Heart left ventricle (tissue), 13 donors: ENCODE results near the gene FAM184A.

Source experiments
- POLR2A ChIP-seq, 2 donors: fragments of 450-650 bp; IDR thresholded peaks; one replicate each; pipeline ENCODE4 v1.6.1; 2017; ENCODE audit warnings: antibody characterized with exemption in 2 of 2, mild to moderate bottlenecking in 2 of 2, moderate library complexity in 2 of 2
- TF ChIP-seq, protein P1 (sequence below), 12 donors: fragments of 200-600 bp; sonication (generic) in 4 of 12; IDR thresholded peaks; one replicate each; pipeline versions ENCODE4 v1.5.0 to v1.8.0; 2018 to 2022; ENCODE audit warnings: antibody characterized with exemption in 12 of 12, mild to moderate bottlenecking in 5 of 12
- donor health status: ischemic (EF 13 %, LVEDD 7.1; RV severe dilation, severe dysfunction).
- donor health status: DM: no; HTN: yes; CAD: no.
- donor health status: DM: no; HTN: no; CAD: no.
- donor health status: ischemic (EF 25% LVEDD 6.9; RV normal size, moderate dysfunction).
- donor health status: ischemic (EF 25% LVEDD 5.7; RV mildly dilated, moderate dysfunction).
- donor health status: ischemic (EF 35%, LVEDD 5.7; RV mildly dilated, moderate dysfunction).
- donor health status: nonischemic (EF 11% LVEDD 7.7; RV severe dilation, severe dysfunction).
- donor health status: DM: yes; HTN: yes; CAD: no.
- donor health status: PGD.
- donor health status: ischemic (EF 29% LVEDD 5.4; RV normal size, mild dysfunction).
- donor health status: nonischemic (EF 23%, LVEDD 6.1; RV moderate dilation, normal function).

- TF ChIP-seq POLR2A (IDR thresholded peaks at IDR 0.05): no peak
- TF ChIP-seq, protein P1, sequence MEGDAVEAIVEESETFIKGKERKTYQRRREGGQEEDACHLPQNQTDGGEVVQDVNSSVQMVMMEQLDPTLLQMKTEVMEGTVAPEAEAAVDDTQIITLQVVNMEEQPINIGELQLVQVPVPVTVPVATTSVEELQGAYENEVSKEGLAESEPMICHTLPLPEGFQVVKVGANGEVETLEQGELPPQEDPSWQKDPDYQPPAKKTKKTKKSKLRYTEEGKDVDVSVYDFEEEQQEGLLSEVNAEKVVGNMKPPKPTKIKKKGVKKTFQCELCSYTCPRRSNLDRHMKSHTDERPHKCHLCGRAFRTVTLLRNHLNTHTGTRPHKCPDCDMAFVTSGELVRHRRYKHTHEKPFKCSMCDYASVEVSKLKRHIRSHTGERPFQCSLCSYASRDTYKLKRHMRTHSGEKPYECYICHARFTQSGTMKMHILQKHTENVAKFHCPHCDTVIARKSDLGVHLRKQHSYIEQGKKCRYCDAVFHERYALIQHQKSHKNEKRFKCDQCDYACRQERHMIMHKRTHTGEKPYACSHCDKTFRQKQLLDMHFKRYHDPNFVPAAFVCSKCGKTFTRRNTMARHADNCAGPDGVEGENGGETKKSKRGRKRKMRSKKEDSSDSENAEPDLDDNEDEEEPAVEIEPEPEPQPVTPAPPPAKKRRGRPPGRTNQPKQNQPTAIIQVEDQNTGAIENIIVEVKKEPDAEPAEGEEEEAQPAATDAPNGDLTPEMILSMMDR (IDR thresholded peaks at IDR 0.05): no peak
Observed at GRCh38 chr6:119043783-119044182, 34.7 kb downstream of the FAM184A start.
